K562 (cell line): ENCODE measurements around the gene VDR. TPM values are rescaled to one million over a fixed set of nuclear protein-coding genes. Genes with fewer than 3 reads are reported as not detected.

Source experiments
- ATAC-seq: fragments of 200-7000 bp; cut with Tn5 transposase; 3 replicates; pipeline ENCODE4 v1.9.1; 2020; ENCODE audit warnings: moderate library complexity
- BruUV-seq: library from RNA; stranded (reverse); fragments of 400-500 nt; replicated peaks from 2 replicates; lab custom pipeline; 2021; lab: Mats Ljungman, UMichigan
- CTCF ChIA-PET: fragments of 300-600 bp; formaldehyde crosslinking; extraction: SDS; loops from one replicate; lab custom pipeline; 2021; ENCODE audit warnings: low intra/inter-chr PET ratio; lab: Yijun Ruan, JAX
- POLR2A ChIA-PET: fragments of 300-600, 350-650 bp; sonication (Branson Sonifier 250); formaldehyde crosslinking; extraction: SDS; loops from one replicate; lab custom pipeline; 2021; ENCODE audit warnings: antibody characterized with exemption, inconsistent platforms; lab: Yijun Ruan, JAX
- DNase-seq, 4 experiments: peaks; one replicate each; pipeline versions ENCODE4 v3.0.0 to v3.0.0-alpha.2; 2011 to 2018; ENCODE audit warnings: low spot score in 3 of 4, mixed read lengths in 3 of 4; ENCODE audit errors: extremely low read depth in 1 of 4
- FAIRE-seq: peaks from 2 replicates; lab custom pipeline; 2011; peaks lifted over from hg19 to GRCh38; lab: Jason Lieb, UNC
- H2AFZ ChIP-seq: 2 replicates; pipeline ENCODE4 v1.6.0; 2011; ENCODE audit warnings: low read depth, low read length, control low read depth, inconsistent platforms
- H3K27ac ChIP-seq: fragments of 200-600 bp; 3 replicates; pipeline ENCODE4 v1.8.0; 2011; ENCODE audit warnings: low read depth, mild to moderate bottlenecking, control low read depth, inconsistent platforms, low read length, moderate library complexity, mixed read lengths; ENCODE audit errors: extremely low read depth
- H3K27me3 ChIP-seq, 2 experiments: fragments of 300-600 bp in 1 of 2; 2 replicates in 1 of 2; 3 replicates in 1 of 2; pipeline versions ENCODE4 v1.6.0 to v1.8.0; 2011; ENCODE audit warnings: inconsistent platforms in 2 of 2, low read length in 2 of 2, mild to moderate bottlenecking in 1 of 2, mixed read lengths in 1 of 2, moderate library complexity in 1 of 2; ENCODE audit not compliant: control insufficient read depth in 2 of 2, insufficient read depth in 2 of 2
- H3K36me3 ChIP-seq: fragments of 300-600 bp; 3 replicates; pipeline ENCODE4 v1.8.0; 2011; ENCODE audit warnings: mild to moderate bottlenecking, low read length, inconsistent platforms; ENCODE audit not compliant: control insufficient read depth, insufficient read depth
- H3K4me1 ChIP-seq, 2 experiments: fragments of 200-600 bp in 1 of 2; replicated peaks in 1 of 2; 2 replicates in 1 of 2; 3 replicates in 1 of 2; pipeline versions ENCODE4 v1.5.1 to v1.8.0; 2011; ENCODE audit warnings: inconsistent platforms in 2 of 2, low read length in 2 of 2, mild to moderate bottlenecking in 1 of 2, mixed read lengths in 1 of 2, moderate library complexity in 1 of 2; ENCODE audit not compliant: control insufficient read depth in 2 of 2, insufficient read depth in 2 of 2
- H3K4me2 ChIP-seq: 2 replicates; pipeline ENCODE4 v1.6.1; 2011; ENCODE audit warnings: low read length, control low read depth, inconsistent platforms, mixed read lengths; ENCODE audit not compliant: insufficient read depth
- H3K4me3 ChIP-seq: fragments of 200-600 bp; sonication (generic), shearing (Covaris generic); 2 replicates; pipeline ENCODE4 v1.5.1; 2016; ENCODE audit warnings: control low read depth, inconsistent platforms
- H3K79me2 ChIP-seq: fragments of 200-600 bp; 3 replicates; pipeline ENCODE4 v1.8.0; 2011; ENCODE audit warnings: low read length, inconsistent platforms; ENCODE audit not compliant: control insufficient read depth, insufficient read depth
- H3K9ac ChIP-seq, 2 experiments: 2 replicates each; pipeline versions ENCODE4 v1.6.0 to v1.6.1; 2011; ENCODE audit warnings: low read depth in 2 of 2, low read length in 2 of 2, control low read depth in 1 of 2, inconsistent platforms in 1 of 2, mild to moderate bottlenecking in 1 of 2, mixed read lengths in 1 of 2; ENCODE audit not compliant: insufficient read depth in 1 of 2
- H3K9me1 ChIP-seq: one replicate; pipeline ENCODE4 v1.6.0; 2011; ENCODE audit warnings: inconsistent platforms, mild to moderate bottlenecking, low read length, moderate library complexity; ENCODE audit not compliant: control insufficient read depth, insufficient read depth
- H3K9me3 ChIP-seq: replicated peaks from 2 replicates; pipeline ENCODE4 v1.5.1; 2011; ENCODE audit warnings: low read depth, low read length, inconsistent platforms; ENCODE audit not compliant: control insufficient read depth, insufficient read depth
- H4K20me1 ChIP-seq: replicated peaks from 2 replicates; pipeline ENCODE4 v1.6.1; 2011; ENCODE audit warnings: low read length, inconsistent platforms, mixed read lengths; ENCODE audit not compliant: control insufficient read depth, insufficient read depth
- CBFA2T2 ChIP-seq: fragments of 450-650 bp; conservative IDR thresholded peaks from 2 replicates; pipeline ENCODE4 v1.6.1; 2017; ENCODE audit warnings: mild to moderate bottlenecking
- CBX8 ChIP-seq: fragments of 200-600 bp; sonication (generic); IDR thresholded peaks from 2 replicates; pipeline ENCODE4 v1.6.1; 2012; ENCODE audit warnings: borderline replicate concordance, mixed run types, low read depth, mild to moderate bottlenecking, moderate library complexity, mixed read lengths, low read length, control low read depth, inconsistent platforms; ENCODE audit not compliant: poor library complexity, severe bottlenecking; ENCODE audit errors: extremely low read depth
- DMBX1 ChIP-seq: fragments of 250-450 bp; sonication (Bioruptor Pico); IDR thresholded peaks from 2 replicates; pipeline ENCODE4 v1.8.0; 2022; ENCODE audit warnings: inconsistent platforms, mild to moderate bottlenecking, moderate library complexity, borderline replicate concordance
- HNRNPLL ChIP-seq: fragments of 200-400 bp; formaldehyde crosslinking; IDR thresholded peaks from 2 replicates; pipeline ENCODE4 v1.6.1; 2017; ENCODE audit warnings: low read length, low read depth, mild to moderate bottlenecking; ENCODE audit not compliant: poor library complexity, severe bottlenecking
- RBBP5 ChIP-seq: fragments of 200-600 bp; sonication (generic); IDR thresholded peaks from 2 replicates; pipeline ENCODE4 v1.6.1; 2012; ENCODE audit warnings: borderline replicate concordance, mild to moderate bottlenecking, low read length, control low read depth, inconsistent platforms; ENCODE audit not compliant: insufficient read depth, poor library complexity, severe bottlenecking
- TOE1 ChIP-seq, 2 experiments: fragments of 450-650 bp in 1 of 2; sonication (generic) in 1 of 2; formaldehyde crosslinking in 1 of 2; IDR thresholded peaks; 2 replicates each; pipeline versions ENCODE4 v1.7.1 to v1.8.0; 2016 to 2022; ENCODE audit warnings: borderline replicate concordance in 2 of 2, mild to moderate bottlenecking in 2 of 2, antibody characterized with exemption in 1 of 2, inconsistent platforms in 1 of 2, low read depth in 1 of 2, missing genetic modification reagents in 1 of 2, moderate library complexity in 1 of 2
- ZBTB43 ChIP-seq: sonication (generic); formaldehyde crosslinking; IDR thresholded peaks from 2 replicates; pipeline ENCODE4 v1.8.0; 2023; ENCODE audit warnings: mild to moderate bottlenecking, missing genetic modification reagents
- ZNF324 ChIP-seq: fragments of 250-450 bp; sonication (Bioruptor Pico); IDR thresholded peaks from 2 replicates; pipeline ENCODE4 v1.4.0; 2020; ENCODE audit warnings: mild to moderate bottlenecking
- ZNF76 ChIP-seq: fragments of 250-450 bp; sonication (Bioruptor Pico); IDR thresholded peaks from 2 replicates; pipeline ENCODE4 v1.4.0; 2020; ENCODE audit warnings: mild to moderate bottlenecking, moderate library complexity, borderline replicate concordance
- ZNF764 ChIP-seq: fragments of 250-450 bp; sonication (Bioruptor Pico); IDR thresholded peaks from 2 replicates; pipeline ENCODE4 v1.4.0; 2020; ENCODE audit warnings: low read depth, mild to moderate bottlenecking, moderate library complexity
- WGBS: fragments of 100-300 bp; shearing (Covaris generic); methylation state at CpG from one replicate; pipeline ENCODE4 v1.1.6; 2016; ENCODE audit warnings: low coverage, mixed read lengths; ENCODE audit not compliant: insufficient coverage; ENCODE audit errors: missing lambda C conversion rate; 5-methylcytosine and 5-hydroxymethylcytosine counted together
- in situ Hi-C: fragments of 300-500 bp; cut with MboI; formaldehyde crosslinking; loops from 4 replicates; pipeline ENCODE4 v1.15.0; 2018; ENCODE audit warnings: inconsistent platforms, mixed read lengths
- intact Hi-C: fragments of 100-400 bp; cut with micrococcal nuclease; formaldehyde crosslinking; loops from 2 replicates; pipeline ENCODE4 v1.14.2; 2022
- polyA plus RNA-seq, 8 experiments: library from polyadenylated mRNA; depleted of rRNA in 4 of 8; stranded (reverse) in 5 of 8; unstranded in 3 of 8; fragments of >200 nt; fragmentation: Nextera tagmentation in 2 of 8; fragmentation: Illumina TruSeq in 1 of 8; extraction: Ambion mirVana in 2 of 8; extraction: Trizol in 1 of 8; gene quantifications; 2 replicates each; pipeline versions ENCODE4 v1.2.1 to v1.2.3, GENCODE V29; 2011 to 2014; ENCODE audit warnings: inconsistent platforms in 1 of 8, missing spikeins in 1 of 8
- total RNA-seq, 7 experiments: library from RNA; depleted of rRNA in 6 of 7; stranded (reverse); fragments of >200 nt in 6 of 7; fragmentation: Illumina TruSeq in 2 of 7; extraction: Trizol in 2 of 7; gene quantifications; 2 replicates each; pipeline versions ENCODE4 v1.2.1 to v1.2.3, GENCODE V29; 2011 to 2021; ENCODE audit warnings: low replicate concordance in 1 of 7
- TF ChIP-seq, protein P1 (sequence below): fragments of 450-650 bp; conservative IDR thresholded peaks from 2 replicates; pipeline ENCODE4 v1.6.1; 2016; ENCODE audit warnings: missing genetic modification characterization, low read depth, mild to moderate bottlenecking, control low read depth, missing compliant biosample characterization
- TF ChIP-seq, protein P2 (sequence below): fragments of 200-400 bp; formaldehyde crosslinking; IDR thresholded peaks from 2 replicates; pipeline ENCODE4 v1.6.1; 2017; ENCODE audit warnings: mild to moderate bottlenecking, low read depth, low read length, moderate library complexity

VDR gene
- total and polyA plus RNA-seq, 9 of the 15 experiments (the other 6 are each of a cell fraction or from before 2014, with no cell fraction given) = 0.61 to 4.8 (median 2.0) TPM

GRCh38 chr12:47885012-47885501 lies 19.7 kb downstream of the VDR start (continued):
- TF ChIP-seq DMBX1 (CRISPR knock-in tag) (peak; percentile 32; the same call in 1 of the 2 replicates), ZNF764 (CRISPR knock-in tag) (no peak), ZNF324 (CRISPR knock-in tag) (no peak)

DNA sequence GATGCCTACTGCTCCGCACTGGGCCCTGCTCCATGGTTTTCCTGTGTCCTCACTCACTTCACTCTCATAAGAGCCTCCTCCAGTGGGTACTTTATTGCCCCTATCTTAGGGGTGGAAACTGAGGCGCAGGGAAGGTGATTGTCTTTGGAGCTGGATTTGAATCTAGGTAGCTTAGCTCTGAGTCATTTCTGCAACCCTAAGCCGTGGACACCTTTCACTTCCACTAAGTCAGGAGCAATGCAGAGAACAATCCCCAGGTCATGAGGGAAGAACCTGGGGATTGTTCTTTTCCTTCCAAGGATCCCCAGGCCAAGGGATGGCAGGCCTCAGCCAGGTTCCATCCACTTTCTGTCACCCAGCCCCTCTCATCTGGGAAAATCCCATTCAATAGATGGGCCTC lies 20.3 kb downstream of the VDR start:
- H3K27me3 ChIP-seq = no peaks in the 10 kb centered on the region; a peak in 1 of 5 replicates
- intact Hi-C loops = no loop called here
- CTCF ChIA-PET = no interaction called here
- DNase-seq (no peak), ATAC-seq (no peak), FAIRE-seq (no peak)
- 55% methylated on average over 3 of the region's 3 CpGs for WGBS
- H3K27ac ChIP-seq = no peak overlapping the region
- no peaks in the 10 kb centered on the region for H3K36me3 ChIP-seq
- H3K9ac ChIP-seq = no peak overlapping the region
- BruUV-seq = no TSS peak
- in situ Hi-C loops = no loop called here
- no peak overlapping the region for H3K4me3 ChIP-seq
- no peak overlapping the region for H2AFZ ChIP-seq
- POLR2A ChIA-PET = interaction anchor here (1.6 kb wide), 1 partner anchor 13 kb away, joined by 7 read pairs; no protein-coding TSS in a partner anchor
- no peaks in the 10 kb centered on the region for H3K9me3 ChIP-seq
- 0 out of 2 replicates have a peak, but pooled peaks cover 3% of the 10 kb centered on the region for H4K20me1 ChIP-seq
- H3K9me1 ChIP-seq = no peaks in the 10 kb centered on the region
- H3K4me1 ChIP-seq = peaks cover 6 to 25% of the 10 kb centered on the region in 2 experiments
- H3K79me2 ChIP-seq = no peaks in the 10 kb centered on the region
- no peak overlapping the region for H3K4me2 ChIP-seq
- TF ChIP-seq CBX8 (no peak), CBFA2T2 (no peak), RBBP5 (no peak), TOE1 (IDR thresholded peaks at IDR 0.05; ENCODE audit: borderline replicate concordance) (no peak), TOE1 (CRISPR knock-in tag; IDR thresholded peaks at IDR 0.05; ENCODE audit: borderline replicate concordance, low read depth) (no peak), ZNF76 (no peak), HNRNPLL (no peak), ZBTB43 (no peak)
- TF ChIP-seq, protein P1, sequence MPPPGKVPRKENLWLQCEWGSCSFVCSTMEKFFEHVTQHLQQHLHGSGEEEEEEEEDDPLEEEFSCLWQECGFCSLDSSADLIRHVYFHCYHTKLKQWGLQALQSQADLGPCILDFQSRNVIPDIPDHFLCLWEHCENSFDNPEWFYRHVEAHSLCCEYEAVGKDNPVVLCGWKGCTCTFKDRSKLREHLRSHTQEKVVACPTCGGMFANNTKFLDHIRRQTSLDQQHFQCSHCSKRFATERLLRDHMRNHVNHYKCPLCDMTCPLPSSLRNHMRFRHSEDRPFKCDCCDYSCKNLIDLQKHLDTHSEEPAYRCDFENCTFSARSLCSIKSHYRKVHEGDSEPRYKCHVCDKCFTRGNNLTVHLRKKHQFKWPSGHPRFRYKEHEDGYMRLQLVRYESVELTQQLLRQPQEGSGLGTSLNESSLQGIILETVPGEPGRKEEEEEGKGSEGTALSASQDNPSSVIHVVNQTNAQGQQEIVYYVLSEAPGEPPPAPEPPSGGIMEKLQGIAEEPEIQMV = no peak
- TF ChIP-seq, protein P2, sequence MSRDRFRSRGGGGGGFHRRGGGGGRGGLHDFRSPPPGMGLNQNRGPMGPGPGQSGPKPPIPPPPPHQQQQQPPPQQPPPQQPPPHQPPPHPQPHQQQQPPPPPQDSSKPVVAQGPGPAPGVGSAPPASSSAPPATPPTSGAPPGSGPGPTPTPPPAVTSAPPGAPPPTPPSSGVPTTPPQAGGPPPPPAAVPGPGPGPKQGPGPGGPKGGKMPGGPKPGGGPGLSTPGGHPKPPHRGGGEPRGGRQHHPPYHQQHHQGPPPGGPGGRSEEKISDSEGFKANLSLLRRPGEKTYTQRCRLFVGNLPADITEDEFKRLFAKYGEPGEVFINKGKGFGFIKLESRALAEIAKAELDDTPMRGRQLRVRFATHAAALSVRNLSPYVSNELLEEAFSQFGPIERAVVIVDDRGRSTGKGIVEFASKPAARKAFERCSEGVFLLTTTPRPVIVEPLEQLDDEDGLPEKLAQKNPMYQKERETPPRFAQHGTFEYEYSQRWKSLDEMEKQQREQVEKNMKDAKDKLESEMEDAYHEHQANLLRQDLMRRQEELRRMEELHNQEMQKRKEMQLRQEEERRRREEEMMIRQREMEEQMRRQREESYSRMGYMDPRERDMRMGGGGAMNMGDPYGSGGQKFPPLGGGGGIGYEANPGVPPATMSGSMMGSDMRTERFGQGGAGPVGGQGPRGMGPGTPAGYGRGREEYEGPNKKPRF = no peak
